K562 (cell line): ENCODE results near the gene SAP30L. TPM values are rescaled to one million over a fixed set of nuclear protein-coding genes. Genes with fewer than 3 reads are reported as not detected.

ENCODE experiments used
- ARID2 ChIP-seq: fragments of 450-650 bp; IDR thresholded peaks from 2 replicates; pipeline ENCODE4 v1.6.1; 2017; ENCODE audit warnings: antibody characterized with exemption, mild to moderate bottlenecking
- CUX1 ChIP-seq: fragments of 200-800 bp; sonication (Bioruptor generic); IDR thresholded peaks from 2 replicates; pipeline ENCODE4 v1.6.1; 2016; ENCODE audit warnings: missing genetic modification characterization, missing compliant biosample characterization
- EGR1 ChIP-seq: fragments of 450-650 bp; conservative IDR thresholded peaks from 2 replicates; pipeline ENCODE4 v1.6.1; 2017; ENCODE audit warnings: mild to moderate bottlenecking
- ESRRA ChIP-seq: fragments of 450-650 bp; IDR thresholded peaks from 2 replicates; pipeline ENCODE4 v1.6.1; 2014; ENCODE audit warnings: low read depth, mild to moderate bottlenecking, moderate library complexity, borderline replicate concordance
- HBP1 ChIP-seq: fragments of 450-650 bp; formaldehyde crosslinking; IDR thresholded peaks from 2 replicates; pipeline ENCODE4 v1.4.0; 2022; ENCODE audit warnings: missing genetic modification characterization
- HDAC8 ChIP-seq: fragments of 450-650 bp; IDR thresholded peaks from 2 replicates; pipeline ENCODE4 v1.6.1; 2016; ENCODE audit warnings: mild to moderate bottlenecking, missing genetic modification characterization, moderate library complexity, missing compliant biosample characterization
- HNRNPUL1 ChIP-seq: fragments of 200-400 bp; formaldehyde crosslinking; IDR thresholded peaks from 2 replicates; pipeline ENCODE4 v1.6.1; 2017; ENCODE audit warnings: low read length
- MYC ChIP-seq, 2 experiments: fragments of 250-450 bp in 1 of 2; sonication (Bioruptor Pico) in 1 of 2; IDR thresholded peaks; 2 replicates each; pipeline versions ENCODE4 v1.5.1 to v1.6.1; 2012 to 2021; ENCODE audit warnings: low read depth in 2 of 2, borderline replicate concordance in 1 of 2, improper control_type of control experiment in 1 of 2, low read length in 1 of 2, mild to moderate bottlenecking in 1 of 2, moderate library complexity in 1 of 2
- RB1 ChIP-seq: fragments of 450-650 bp; IDR thresholded peaks from 2 replicates; pipeline ENCODE4 v1.6.1; 2017; ENCODE audit warnings: low read depth, mild to moderate bottlenecking
- RBBP5 ChIP-seq: fragments of 200-600 bp; sonication (generic); IDR thresholded peaks from 2 replicates; pipeline ENCODE4 v1.6.1; 2012; ENCODE audit warnings: borderline replicate concordance, mild to moderate bottlenecking, low read length, control low read depth, inconsistent platforms; ENCODE audit not compliant: insufficient read depth, poor library complexity, severe bottlenecking
- SAP30 ChIP-seq: fragments of 200-600 bp; sonication (generic); IDR thresholded peaks from 2 replicates; pipeline ENCODE4 v1.6.1; 2012; ENCODE audit warnings: borderline replicate concordance, low read depth, mild to moderate bottlenecking, moderate library complexity, low read length, control low read depth, inconsistent platforms; ENCODE audit not compliant: insufficient read depth, poor library complexity, severe bottlenecking
- SMC3 ChIP-seq: conservative IDR thresholded peaks from 2 replicates; pipeline ENCODE4 v1.6.1; 2011; ENCODE audit warnings: low read depth, low read length, improper control_type of control experiment; ENCODE audit not compliant: insufficient read depth
- TFAP4 ChIP-seq: sonication (generic); formaldehyde crosslinking; IDR thresholded peaks from 2 replicates; pipeline ENCODE4 v1.8.0; 2022; ENCODE audit warnings: missing genetic modification reagents, mild to moderate bottlenecking, moderate library complexity, borderline replicate concordance
- XRCC4 ChIP-seq: IDR thresholded peaks from one replicate; pipeline ENCODE4 v1.6.1; 2011; ENCODE audit not compliant: insufficient read depth, insufficient read length; ENCODE audit errors: extremely low read depth
- ZNF695 ChIP-seq: fragments of 450-650 bp; formaldehyde crosslinking; IDR thresholded peaks from 2 replicates; pipeline ENCODE4 v1.4.0; 2020; ENCODE audit warnings: mild to moderate bottlenecking, moderate library complexity
- polyA plus RNA-seq, 8 experiments: library from polyadenylated mRNA; depleted of rRNA in 4 of 8; stranded (reverse) in 5 of 8; unstranded in 3 of 8; fragments of >200 nt; fragmentation: Nextera tagmentation in 2 of 8; fragmentation: Illumina TruSeq in 1 of 8; extraction: Ambion mirVana in 2 of 8; extraction: Trizol in 1 of 8; gene quantifications; 2 replicates each; pipeline versions ENCODE4 v1.2.1 to v1.2.3, GENCODE V29; 2011 to 2014; ENCODE audit warnings: inconsistent platforms in 1 of 8, missing spikeins in 1 of 8
- total RNA-seq, 7 experiments: library from RNA; depleted of rRNA in 6 of 7; stranded (reverse); fragments of >200 nt in 6 of 7; fragmentation: Illumina TruSeq in 2 of 7; extraction: Trizol in 2 of 7; gene quantifications; 2 replicates each; pipeline versions ENCODE4 v1.2.1 to v1.2.3, GENCODE V29; 2011 to 2021; ENCODE audit warnings: low replicate concordance in 1 of 7
- TF ChIP-seq, protein P1 (sequence below): sonication (generic); formaldehyde crosslinking; IDR thresholded peaks from 2 replicates; pipeline ENCODE4 v1.9.0; 2022; ENCODE audit warnings: mild to moderate bottlenecking, missing genetic modification reagents
- TF ChIP-seq, protein P2 (sequence below): sonication (generic); formaldehyde crosslinking; IDR thresholded peaks from 2 replicates; pipeline ENCODE4 v1.9.0; 2022; ENCODE audit warnings: mild to moderate bottlenecking, missing genetic modification reagents

Gene SAP30L
- total and polyA plus RNA-seq, 9 of the 15 experiments (the other 6 are each of a cell fraction or from before 2014, with no cell fraction given), result 5.1 to 33.6 (median 28.1) TPM

DNA sequence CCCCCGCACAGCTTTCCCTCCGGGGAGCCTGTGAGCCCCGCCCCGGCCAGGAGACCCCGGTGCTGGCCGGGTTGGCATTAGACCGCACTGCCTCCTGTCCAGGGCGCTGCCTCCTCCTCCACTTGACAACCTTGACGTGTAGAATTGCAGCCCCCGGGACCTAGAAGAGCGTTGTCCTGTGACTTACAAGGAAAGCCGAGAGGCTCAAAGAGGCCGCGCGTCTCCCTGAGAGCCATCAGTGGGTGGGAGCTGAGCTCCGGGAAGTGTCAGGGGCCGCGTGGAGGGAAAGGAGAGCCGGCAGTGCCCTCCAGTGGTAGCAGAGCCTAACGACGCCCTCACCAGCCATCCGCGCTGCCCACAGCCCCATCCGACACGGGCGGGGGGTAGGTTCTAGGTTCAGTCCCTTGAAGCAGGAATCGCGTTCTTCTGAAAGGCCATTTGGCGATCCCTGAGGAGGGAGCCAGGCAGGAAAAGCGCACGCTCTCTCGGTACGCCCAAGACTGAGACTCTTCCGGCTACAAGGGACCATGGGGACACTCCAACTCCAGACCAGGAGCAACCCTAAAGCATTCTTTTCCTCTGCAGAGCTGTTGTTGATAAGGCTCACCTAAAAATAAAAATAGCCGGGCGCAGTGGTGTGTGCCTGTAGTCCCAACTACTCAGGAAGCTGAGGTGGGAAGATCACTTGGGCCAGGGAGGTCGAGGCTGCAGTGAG, 40.6 kb upstream of the SAP30L start (continued):
- no peak for TF ChIP-seq ESRRA
- TF ChIP-seq CUX1, result no peak
- TF ChIP-seq MYC (IDR thresholded peaks at IDR 0.05; ENCODE audit: low read depth, low read length), result peak; percentile 78
- TF ChIP-seq MYC (CRISPR knock-in tag; IDR thresholded peaks at IDR 0.05; ENCODE audit: borderline replicate concordance, low read depth), result no peak
- peak; percentile 91 for TF ChIP-seq SMC3
- peak; percentile 70 for TF ChIP-seq RB1
- TF ChIP-seq, protein P1, sequence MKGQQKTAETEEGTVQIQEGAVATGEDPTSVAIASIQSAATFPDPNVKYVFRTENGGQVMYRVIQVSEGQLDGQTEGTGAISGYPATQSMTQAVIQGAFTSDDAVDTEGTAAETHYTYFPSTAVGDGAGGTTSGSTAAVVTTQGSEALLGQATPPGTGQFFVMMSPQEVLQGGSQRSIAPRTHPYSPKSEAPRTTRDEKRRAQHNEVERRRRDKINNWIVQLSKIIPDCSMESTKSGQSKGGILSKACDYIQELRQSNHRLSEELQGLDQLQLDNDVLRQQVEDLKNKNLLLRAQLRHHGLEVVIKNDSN, result no peak
- TF ChIP-seq ARID2, result peak; percentile 71
- TF ChIP-seq ZNF695 (CRISPR knock-in tag), result no peak
- no peak for TF ChIP-seq HNRNPUL1
- TF ChIP-seq EGR1, result peak; percentile 32; the same call in 1 of the 2 replicates
- peak; percentile 68; the same call in 1 of the 2 replicates for TF ChIP-seq TFAP4 (CRISPR knock-in tag)
- TF ChIP-seq RBBP5, result no peak
- no peak for TF ChIP-seq SAP30
- TF ChIP-seq, protein P2, sequence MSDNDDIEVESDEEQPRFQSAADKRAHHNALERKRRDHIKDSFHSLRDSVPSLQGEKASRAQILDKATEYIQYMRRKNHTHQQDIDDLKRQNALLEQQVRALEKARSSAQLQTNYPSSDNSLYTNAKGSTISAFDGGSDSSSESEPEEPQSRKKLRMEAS (CRISPR knock-in tag), result peak; percentile 51
- no peak for TF ChIP-seq HDAC8 (tag)
- TF ChIP-seq XRCC4, result no peak
- no peak for TF ChIP-seq HBP1 (CRISPR knock-in tag)
